ENCODE measurements around the gene TH. TPM values are rescaled to one million over a fixed set of nuclear protein-coding genes. Genes with fewer than 3 reads are reported as not detected.

The TH gene
- polyA plus RNA-seq, 2 of the 4 experiments (the other 2 are of a cell fraction) = not detected

DNA sequence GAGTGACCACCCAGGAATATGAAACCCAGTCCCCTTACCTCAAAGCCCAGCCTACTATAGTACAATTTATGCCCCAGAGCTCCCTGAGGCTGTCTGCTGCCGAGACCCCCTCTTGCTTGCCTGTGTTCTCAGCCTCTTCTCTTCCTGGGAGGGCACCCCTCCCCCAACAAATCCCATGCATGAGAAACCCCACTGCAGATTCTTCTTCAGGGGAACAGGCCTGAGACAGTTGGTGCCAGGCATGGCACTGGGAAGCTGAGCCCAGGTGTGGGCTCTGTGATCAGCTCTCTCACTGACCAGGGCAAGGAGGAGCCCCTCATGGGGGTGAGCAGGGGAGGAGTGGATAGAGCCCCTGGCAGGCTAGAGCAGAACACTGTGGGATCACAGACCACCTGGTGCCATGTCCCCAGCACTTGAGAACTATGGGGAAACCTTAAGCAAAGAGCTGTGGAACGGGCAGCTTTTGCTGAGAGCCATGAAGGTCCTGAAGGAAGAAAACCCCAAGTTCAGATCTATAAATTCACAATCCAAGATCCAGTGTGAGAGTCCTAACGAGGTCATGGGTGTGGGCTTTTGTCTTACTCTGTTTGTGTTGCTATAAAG, 46.5 kb upstream of the TH start:
- WGBS (ENCODE audit: missing lambda C conversion rate) = 38% methylated on average over 3 of the region's 3 CpGs
- Histone ChIP-seq H3K4me2 (no peak overlapping the region), H3K9me3 (peaks cover 8% of the 10 kb centered on the region; the same call in 1 of the 3 replicates), H3K4me1 (peaks cover 5% of the 10 kb centered on the region; the same call in 1 of the 3 replicates), H3K27ac (no peak overlapping the region), H3K4me3 (no peak overlapping the region)
- ChIA-PET CTCF (interaction anchor here (1.4 to 1.7 kb wide), 2 partner anchors 20 to 203 kb away, joined by 3 to 5 read pairs; no protein-coding TSS in a partner anchor), POLR2A (no interaction called here)
- DNase-seq (ENCODE audit: low read depth in 1 of 2, low spot score in 1 of 2) (no peak), ATAC-seq (no peak), FAIRE-seq (no peak)
- TF ChIP-seq POLR2AphosphoS2 (conservative IDR thresholded peaks at IDR 0.05; ENCODE audit: low read length) (no peak), PHF8 (IDR thresholded peaks at IDR 0.05; ENCODE audit: borderline replicate concordance, low read depth) (no peak), ATOH8 (CRISPR knock-in tag; IDR thresholded peaks at IDR 0.05; ENCODE audit: low read depth) (no peak), TFCP2L1 (CRISPR knock-in tag; IDR thresholded peaks at IDR 0.05) (no peak), ZC3H11A (IDR thresholded peaks at IDR 0.05) (no peak)
- TF ChIP-seq, protein P1, sequence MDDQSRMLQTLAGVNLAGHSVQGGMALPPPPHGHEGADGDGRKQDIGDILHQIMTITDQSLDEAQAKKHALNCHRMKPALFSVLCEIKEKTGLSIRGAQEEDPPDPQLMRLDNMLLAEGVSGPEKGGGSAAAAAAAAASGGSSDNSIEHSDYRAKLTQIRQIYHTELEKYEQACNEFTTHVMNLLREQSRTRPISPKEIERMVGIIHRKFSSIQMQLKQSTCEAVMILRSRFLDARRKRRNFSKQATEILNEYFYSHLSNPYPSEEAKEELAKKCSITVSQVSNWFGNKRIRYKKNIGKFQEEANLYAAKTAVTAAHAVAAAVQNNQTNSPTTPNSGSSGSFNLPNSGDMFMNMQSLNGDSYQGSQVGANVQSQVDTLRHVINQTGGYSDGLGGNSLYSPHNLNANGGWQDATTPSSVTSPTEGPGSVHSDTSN (IDR thresholded peaks at IDR 0.05) = no peak

DNA sequence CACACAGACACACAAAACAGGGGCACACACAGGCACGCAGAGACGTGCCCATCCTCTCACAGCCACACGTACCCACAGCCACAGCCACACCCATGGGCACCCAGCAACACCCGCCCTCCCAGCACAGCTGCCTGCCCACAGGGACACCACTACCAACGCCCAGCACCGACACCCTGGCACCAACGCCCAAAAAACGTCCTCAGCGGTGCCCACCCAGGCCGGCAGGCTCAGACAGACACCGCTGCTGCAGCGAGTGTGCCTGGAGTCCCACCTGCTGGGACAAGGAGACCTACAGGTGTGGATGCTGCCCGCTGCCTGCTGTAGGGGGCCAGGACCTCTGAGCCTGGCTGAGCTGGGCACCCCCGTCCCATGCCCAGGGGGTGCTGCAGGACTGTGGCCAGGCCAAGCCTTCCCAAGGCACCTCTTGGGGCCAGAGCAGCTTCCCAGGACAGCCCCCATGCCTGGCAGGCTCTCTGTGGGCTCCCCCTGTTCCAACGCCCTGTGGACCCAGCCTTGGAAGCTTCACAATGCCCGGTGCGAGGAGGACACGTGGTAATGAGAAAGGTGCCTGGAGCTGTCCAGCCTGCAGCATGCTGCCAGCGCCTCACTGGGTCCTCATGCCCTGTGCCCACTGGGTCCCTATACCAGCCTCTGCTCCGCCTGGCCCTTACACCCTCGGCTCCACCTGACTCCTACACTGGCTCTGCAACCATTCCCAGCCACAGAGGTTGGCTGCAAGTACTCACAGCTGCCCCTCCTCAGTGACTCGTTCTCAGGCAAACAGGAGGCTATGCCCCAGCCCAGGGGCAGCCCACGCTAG, 45.8 kb upstream of the TH start:
- Histone ChIP-seq H3K27ac (no peak overlapping the region), H3K9me3 (peaks cover 8% of the 10 kb centered on the region; the same call in 1 of the 3 replicates), H3K4me3 (no peak overlapping the region), H3K4me2 (no peak overlapping the region), H3K4me1 (peaks cover 12% of the 10 kb centered on the region; the same call in 2 of the 3 replicates)
- ChIA-PET CTCF (interaction anchor here (1.4 kb wide), 1 partner anchor 204 kb away, joined by 3 read pairs; no protein-coding TSS in a partner anchor), POLR2A (no interaction called here)
- FAIRE-seq = no peak
- ATAC-seq = no peak
- WGBS (ENCODE audit: missing lambda C conversion rate) = 18% methylated on average over 8 of the region's 23 CpGs
- DNase-seq (ENCODE audit: low read depth in 1 of 2, low spot score in 1 of 2) = no peak
- TF ChIP-seq RNF2 (IDR thresholded peaks at IDR 0.05; ENCODE audit: borderline replicate concordance, low read depth) = no peak
- TF ChIP-seq RFX5 (IDR thresholded peaks at IDR 0.05) = no peak
- no peak for TF ChIP-seq EP300 (IDR thresholded peaks at IDR 0.05)
- TF ChIP-seq RAD21 (conservative IDR thresholded peaks at IDR 0.05 in 1 of 2, IDR thresholded peaks at IDR 0.05 in 1 of 2) = no peak
- no peak for TF ChIP-seq HDAC2 (IDR thresholded peaks at IDR 0.05)
- no peak for TF ChIP-seq ATOH8 (CRISPR knock-in tag; IDR thresholded peaks at IDR 0.05; ENCODE audit: low read depth)
- no peak for TF ChIP-seq NPAS2 (CRISPR knock-in tag; IDR thresholded peaks at IDR 0.05; ENCODE audit: borderline replicate concordance)
- TF ChIP-seq, protein P2, sequence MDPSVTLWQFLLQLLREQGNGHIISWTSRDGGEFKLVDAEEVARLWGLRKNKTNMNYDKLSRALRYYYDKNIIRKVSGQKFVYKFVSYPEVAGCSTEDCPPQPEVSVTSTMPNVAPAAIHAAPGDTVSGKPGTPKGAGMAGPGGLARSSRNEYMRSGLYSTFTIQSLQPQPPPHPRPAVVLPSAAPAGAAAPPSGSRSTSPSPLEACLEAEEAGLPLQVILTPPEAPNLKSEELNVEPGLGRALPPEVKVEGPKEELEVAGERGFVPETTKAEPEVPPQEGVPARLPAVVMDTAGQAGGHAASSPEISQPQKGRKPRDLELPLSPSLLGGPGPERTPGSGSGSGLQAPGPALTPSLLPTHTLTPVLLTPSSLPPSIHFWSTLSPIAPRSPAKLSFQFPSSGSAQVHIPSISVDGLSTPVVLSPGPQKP (IDR thresholded peaks at IDR 0.05; ENCODE audit: low read depth, low read length) = no peak
- no peak for TF ChIP-seq CBX2 (IDR thresholded peaks at IDR 0.05; ENCODE audit: borderline replicate concordance, low read depth)
- TF ChIP-seq ESRRA (IDR thresholded peaks at IDR 0.05; ENCODE audit: borderline replicate concordance, low read length) = no peak
- TF ChIP-seq POLR2AphosphoS2 (conservative IDR thresholded peaks at IDR 0.05; ENCODE audit: low read length) = no peak
- no peak for TF ChIP-seq ZSCAN20 (CRISPR knock-in tag; IDR thresholded peaks at IDR 0.05)
- TF ChIP-seq KDM5A (IDR thresholded peaks at IDR 0.05) = no peak
- no peak for TF ChIP-seq BHLHE40 (IDR thresholded peaks at IDR 0.05; ENCODE audit: low read depth, low read length)
- TF ChIP-seq, protein P3, sequence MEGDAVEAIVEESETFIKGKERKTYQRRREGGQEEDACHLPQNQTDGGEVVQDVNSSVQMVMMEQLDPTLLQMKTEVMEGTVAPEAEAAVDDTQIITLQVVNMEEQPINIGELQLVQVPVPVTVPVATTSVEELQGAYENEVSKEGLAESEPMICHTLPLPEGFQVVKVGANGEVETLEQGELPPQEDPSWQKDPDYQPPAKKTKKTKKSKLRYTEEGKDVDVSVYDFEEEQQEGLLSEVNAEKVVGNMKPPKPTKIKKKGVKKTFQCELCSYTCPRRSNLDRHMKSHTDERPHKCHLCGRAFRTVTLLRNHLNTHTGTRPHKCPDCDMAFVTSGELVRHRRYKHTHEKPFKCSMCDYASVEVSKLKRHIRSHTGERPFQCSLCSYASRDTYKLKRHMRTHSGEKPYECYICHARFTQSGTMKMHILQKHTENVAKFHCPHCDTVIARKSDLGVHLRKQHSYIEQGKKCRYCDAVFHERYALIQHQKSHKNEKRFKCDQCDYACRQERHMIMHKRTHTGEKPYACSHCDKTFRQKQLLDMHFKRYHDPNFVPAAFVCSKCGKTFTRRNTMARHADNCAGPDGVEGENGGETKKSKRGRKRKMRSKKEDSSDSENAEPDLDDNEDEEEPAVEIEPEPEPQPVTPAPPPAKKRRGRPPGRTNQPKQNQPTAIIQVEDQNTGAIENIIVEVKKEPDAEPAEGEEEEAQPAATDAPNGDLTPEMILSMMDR (IDR thresholded peaks at IDR 0.05) = no peak
- TF ChIP-seq TFCP2L1 (CRISPR knock-in tag; IDR thresholded peaks at IDR 0.05) = no peak
- TF ChIP-seq, protein P4, sequence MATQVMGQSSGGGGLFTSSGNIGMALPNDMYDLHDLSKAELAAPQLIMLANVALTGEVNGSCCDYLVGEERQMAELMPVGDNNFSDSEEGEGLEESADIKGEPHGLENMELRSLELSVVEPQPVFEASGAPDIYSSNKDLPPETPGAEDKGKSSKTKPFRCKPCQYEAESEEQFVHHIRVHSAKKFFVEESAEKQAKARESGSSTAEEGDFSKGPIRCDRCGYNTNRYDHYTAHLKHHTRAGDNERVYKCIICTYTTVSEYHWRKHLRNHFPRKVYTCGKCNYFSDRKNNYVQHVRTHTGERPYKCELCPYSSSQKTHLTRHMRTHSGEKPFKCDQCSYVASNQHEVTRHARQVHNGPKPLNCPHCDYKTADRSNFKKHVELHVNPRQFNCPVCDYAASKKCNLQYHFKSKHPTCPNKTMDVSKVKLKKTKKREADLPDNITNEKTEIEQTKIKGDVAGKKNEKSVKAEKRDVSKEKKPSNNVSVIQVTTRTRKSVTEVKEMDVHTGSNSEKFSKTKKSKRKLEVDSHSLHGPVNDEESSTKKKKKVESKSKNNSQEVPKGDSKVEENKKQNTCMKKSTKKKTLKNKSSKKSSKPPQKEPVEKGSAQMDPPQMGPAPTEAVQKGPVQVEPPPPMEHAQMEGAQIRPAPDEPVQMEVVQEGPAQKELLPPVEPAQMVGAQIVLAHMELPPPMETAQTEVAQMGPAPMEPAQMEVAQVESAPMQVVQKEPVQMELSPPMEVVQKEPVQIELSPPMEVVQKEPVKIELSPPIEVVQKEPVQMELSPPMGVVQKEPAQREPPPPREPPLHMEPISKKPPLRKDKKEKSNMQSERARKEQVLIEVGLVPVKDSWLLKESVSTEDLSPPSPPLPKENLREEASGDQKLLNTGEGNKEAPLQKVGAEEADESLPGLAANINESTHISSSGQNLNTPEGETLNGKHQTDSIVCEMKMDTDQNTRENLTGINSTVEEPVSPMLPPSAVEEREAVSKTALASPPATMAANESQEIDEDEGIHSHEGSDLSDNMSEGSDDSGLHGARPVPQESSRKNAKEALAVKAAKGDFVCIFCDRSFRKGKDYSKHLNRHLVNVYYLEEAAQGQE (IDR thresholded peaks at IDR 0.05) = no peak
- no peak for TF ChIP-seq HOXA7 (CRISPR knock-in tag; IDR thresholded peaks at IDR 0.05)

All from A549 (cell line).